Erythroblast (primary cell): ENCODE data around the gene MLLT10.

ENCODE experiments used
- GATA1 ChIP-seq: IDR thresholded peaks from 2 replicates; pipeline ENCODE4 v1.6.1; 2011; ENCODE audit warnings: low read depth, mild to moderate bottlenecking, control low read depth, low read length, moderate library complexity
- POLR2A ChIP-seq: IDR thresholded peaks from 2 replicates; pipeline ENCODE4 v1.6.1; 2011; ENCODE audit warnings: mild to moderate bottlenecking, low read length

DNA sequence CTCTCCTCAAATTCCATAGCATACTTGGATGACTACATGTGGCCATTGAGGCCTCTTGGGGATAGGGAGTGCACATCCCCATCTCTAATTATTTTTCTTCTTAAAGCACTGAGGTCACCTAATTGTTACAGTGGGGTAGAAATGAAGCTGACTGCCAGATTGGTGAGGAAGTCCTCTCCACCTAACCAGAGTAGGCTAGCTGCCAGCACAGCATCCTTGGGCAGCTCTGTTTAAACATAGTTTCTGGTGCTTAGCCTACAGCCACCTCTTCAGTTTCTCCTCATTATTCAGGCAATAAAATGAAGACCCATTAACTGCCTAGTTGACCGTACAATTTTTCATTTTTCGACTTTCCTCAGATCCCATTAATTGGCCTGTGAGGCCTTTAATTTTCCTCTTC, 104.6 kb downstream of the MLLT10 start:
- TF ChIP-seq POLR2A (no peak), GATA1 (no peak)
